Measurements from ENCODE around the gene NDOR1.

DNA sequence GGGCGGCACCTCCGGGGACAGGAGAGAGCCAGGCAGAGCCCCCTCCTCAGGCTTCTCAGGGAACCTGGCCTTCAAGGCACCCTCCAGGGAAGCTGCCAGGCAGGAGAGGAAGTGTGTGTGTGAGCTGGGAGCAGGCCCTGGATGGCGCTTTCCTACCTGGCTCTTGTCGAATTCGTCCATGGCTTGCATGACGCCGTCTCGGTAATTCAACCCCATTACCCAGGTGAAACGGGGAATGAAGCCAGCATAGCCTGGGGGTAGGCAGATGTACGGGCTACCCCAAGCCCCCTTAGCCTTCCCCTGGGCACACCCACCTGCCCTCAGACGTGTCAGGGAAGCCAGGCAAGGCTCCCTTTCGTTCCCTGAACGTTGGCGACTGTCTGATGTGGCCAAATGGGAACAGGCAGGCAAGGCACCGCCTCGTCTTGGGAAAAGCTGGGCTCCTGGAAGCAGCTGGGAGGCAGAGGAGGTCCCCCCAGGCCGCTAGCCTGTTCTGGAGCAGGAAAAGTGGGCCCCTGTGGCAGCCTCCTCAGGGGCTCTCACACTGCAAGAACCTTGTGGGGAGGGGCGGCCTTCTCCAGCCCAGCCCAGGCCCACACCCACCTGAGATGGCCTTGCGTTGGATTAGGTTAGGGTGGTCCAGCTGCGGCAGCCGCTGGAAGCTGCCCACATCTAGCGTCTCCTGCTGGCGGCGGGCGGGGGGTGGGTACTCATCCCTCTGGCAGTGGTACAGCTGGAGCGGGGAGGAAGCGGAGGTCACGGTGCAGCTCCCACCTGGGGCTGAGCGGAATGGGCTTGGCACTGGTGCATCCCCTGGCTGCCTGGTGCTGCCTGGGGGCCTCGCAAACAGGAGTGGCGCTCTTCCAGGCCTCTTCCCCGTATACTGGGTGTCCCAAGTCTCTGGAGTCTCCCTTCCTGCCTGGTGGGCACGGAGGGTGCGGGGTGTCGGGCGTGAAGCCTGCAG lies 39.3 kb downstream of the NDOR1 start:
- TF ChIP-seq, protein P1, sequence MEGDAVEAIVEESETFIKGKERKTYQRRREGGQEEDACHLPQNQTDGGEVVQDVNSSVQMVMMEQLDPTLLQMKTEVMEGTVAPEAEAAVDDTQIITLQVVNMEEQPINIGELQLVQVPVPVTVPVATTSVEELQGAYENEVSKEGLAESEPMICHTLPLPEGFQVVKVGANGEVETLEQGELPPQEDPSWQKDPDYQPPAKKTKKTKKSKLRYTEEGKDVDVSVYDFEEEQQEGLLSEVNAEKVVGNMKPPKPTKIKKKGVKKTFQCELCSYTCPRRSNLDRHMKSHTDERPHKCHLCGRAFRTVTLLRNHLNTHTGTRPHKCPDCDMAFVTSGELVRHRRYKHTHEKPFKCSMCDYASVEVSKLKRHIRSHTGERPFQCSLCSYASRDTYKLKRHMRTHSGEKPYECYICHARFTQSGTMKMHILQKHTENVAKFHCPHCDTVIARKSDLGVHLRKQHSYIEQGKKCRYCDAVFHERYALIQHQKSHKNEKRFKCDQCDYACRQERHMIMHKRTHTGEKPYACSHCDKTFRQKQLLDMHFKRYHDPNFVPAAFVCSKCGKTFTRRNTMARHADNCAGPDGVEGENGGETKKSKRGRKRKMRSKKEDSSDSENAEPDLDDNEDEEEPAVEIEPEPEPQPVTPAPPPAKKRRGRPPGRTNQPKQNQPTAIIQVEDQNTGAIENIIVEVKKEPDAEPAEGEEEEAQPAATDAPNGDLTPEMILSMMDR (IDR thresholded peaks at IDR 0.05): no peak
- peak in 2 of 3 donors; percentile 4 to 7 for TF ChIP-seq POLR2A (IDR thresholded peaks at IDR 0.05)
